Umbilical cord (tissue), 2 donors: Measurements from ENCODE around the gene MUCL3. TPM values are rescaled to one million over a fixed set of nuclear protein-coding genes. Genes with fewer than 3 reads are reported as not detected.
"Not testable (repeated sequence)": the region's sequence is repeated elsewhere in the genome, so short reads cannot be mapped to it uniquely, and the experiment has no call there.

Experiments used
- DNase-seq: peaks from one replicate; pipeline ENCODE4 v3.0.0-alpha.2; 2015; ENCODE audit warnings: low spot score
- total RNA-seq: library from RNA; depleted of rRNA; stranded (reverse); fragments of >200 nt; gene quantifications from one replicate; pipeline ENCODE4 v1.2.3, GENCODE V29; 2014; ENCODE audit warnings: low replicate concordance; ENCODE audit not compliant: insufficient read depth

Gene MUCL3, protein sequence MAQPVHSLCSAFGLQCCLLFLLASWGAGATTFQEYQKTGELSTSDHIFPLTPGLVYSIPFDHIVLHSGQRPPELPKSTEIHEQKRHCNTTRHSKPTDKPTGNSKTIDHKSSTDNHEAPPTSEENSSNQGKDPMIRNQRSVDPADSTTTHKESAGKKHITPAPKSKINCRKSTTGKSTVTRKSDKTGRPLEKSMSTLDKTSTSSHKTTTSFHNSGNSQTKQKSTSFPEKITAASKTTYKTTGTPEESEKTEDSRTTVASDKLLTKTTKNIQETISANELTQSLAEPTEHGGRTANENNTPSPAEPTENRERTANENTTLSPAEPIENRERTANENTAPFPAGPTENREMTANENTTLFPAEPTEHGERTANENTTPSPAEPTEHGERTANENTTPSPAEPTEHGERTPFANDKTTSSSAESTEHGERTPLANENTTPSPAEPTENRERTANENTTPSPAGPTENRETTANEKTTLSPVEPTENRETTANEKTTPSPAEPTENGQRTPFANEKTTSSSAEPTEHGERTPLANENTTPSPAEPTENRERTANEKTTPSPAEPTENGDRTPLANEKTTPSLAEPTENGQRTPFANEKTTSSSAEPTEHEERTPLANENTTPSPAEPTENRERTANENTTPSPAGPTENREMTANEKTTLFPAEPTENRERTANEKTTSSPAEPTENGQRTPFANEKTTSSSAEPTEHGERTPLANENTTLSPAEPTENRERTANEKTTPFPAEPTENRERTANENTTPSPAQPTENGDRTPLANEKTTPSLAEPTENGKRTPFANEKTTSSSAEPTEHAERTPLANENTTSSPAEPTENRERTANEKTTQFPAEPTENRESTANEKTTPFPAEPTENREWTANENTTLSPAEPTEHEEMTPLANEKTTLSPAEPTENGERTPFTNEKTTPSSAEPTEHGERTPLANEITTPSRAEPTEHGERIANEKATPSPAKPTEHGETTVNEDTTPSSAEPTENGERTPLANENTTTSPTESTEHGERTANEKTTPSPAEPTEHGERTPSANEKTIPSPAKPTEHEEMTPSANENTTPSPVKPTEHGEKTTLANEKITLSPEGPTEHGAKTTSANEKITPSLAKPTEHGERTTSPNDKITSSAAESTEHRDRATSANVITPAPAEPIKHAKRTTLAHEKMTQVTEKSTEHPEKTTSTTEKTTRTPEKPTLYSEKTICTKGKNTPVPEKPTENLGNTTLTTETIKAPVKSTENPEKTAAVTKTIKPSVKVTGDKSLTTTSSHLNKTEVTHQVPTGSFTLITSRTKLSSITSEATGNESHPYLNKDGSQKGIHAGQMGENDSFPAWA (N-terminal part only)
- total RNA-seq: 2.4 TPM

DNA sequence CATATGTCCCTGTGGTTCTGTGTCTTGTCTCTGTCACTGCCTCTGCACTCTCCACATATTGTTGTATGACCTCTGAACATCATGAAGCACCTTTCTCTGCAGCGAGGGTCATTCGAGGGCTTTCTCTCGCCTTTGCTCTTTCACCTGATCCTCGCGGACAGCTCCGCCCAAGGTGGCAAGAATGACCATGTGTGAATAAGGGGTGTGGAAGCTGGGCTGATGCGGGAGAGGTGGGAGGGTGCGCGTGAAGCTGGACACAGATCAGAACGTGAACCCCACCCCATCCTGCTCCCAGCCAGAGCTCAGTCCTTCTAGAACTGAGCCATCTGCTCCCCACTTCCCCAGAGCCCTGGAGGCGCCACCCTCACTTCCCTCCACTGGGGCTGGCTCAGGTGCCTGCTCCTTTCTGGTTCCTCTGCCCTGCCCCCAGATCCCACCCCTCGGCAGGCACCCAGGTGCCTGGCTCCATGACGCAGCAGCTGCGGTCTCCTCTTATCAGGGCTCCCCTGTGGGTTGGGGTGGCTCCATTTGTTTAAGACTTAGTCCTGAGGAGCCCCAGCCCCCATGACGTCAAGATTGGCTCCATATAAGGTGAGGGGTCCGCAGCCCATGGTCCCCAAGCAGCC is at the start of gene MUCL3:
Gene MUCL3 (plus strand): TSS at position 613 of the 626 bp plus-strand sequence. CDS start 27 bp downstream, outside the sequence.
- DNase-seq: no peak

DNA sequence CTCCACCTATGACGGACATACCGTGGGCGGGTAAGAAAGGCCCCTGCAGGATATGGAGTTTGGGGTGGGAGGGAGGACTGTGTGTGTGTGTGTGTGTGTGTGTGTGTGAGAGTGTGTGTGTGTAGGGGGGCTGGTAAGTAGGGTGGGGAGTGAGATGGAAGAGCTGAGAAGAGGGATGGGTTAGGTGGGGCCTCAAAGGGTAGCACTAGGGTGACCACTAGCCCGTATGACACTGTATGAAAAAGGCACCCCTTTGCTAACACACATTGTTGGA is 49.4 kb upstream of the MUCL3 start:
- DNase-seq: no peak

DNA sequence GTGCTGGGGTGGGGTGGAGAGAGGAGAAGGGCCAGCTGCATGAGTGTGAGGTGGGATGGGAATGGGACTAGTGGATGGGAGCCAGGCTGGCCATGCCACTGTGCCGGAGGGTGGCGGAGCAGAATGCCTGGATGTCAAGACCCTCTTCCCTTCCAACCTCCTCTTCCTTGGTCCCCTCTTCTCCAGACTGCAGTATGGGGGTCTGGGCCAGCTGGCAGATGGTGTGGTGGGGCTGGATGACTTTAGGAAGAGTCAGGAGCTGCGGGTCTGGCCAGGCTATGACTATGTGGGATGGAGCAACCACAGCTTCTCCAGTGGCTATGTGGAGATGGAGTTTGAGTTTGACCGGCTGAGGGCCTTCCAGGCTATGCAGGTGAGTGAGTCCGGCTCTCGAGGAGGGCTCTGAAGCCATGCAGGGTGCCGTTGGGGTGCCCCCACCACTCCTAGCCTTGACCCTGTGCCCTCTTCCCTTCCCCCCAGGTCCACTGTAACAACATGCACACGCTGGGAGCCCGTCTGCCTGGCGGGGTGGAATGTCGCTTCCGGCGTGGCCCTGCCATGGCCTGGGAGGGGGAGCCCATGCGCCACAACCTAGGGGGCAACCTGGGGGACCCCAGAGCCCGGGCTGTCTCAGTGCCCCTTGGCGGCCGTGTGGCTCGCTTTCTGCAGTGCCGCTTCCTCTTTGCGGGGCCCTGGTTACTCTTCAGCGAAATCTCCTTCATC is 48.8 kb upstream of the MUCL3 start:
- no peak for DNase-seq

DNA sequence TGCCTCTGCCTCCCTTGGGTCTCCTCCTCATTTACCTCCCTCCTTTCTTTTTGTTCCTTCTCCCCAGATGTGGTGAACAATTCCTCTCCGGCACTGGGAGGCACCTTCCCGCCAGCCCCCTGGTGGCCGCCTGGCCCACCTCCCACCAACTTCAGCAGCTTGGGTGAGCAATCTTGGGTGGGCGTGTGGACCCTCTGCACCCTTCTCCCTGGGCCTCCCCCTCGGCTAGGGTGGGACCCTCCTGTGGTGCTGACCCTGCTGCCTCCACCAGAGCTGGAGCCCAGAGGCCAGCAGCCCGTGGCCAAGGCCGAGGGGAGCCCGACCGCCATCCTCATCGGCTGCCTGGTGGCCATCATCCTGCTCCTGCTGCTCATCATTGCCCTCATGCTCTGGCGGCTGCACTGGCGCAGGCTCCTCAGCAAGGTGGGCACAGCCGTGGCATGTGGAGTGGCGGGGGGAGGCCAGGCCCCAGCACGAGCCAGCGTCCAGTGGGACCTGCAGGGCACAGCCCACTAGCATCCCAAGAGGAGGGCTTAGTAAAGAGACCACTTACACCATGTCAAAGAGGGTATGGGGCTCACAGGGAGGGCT is 47.7 kb upstream of the MUCL3 start:
- DNase-seq: no peak

DNA sequence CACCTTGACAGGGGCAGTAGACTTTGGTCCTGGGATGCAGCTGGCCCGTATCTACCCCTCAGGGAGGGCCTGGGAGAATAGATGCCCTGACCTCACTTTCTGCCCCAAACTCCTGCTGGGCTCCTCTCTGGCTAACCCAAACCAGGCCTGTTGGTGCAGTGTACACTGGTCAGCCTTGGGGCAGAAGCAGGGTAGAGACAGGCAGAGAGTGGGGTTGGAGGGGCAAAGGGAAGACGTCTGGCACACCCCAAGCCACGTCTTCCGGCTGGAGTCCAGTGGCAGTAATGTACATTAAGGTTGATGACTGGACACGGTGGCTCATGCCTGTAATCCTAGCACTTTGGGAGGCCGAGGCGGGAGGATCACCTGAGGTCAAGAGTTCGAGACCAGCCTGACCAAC is 47.1 kb upstream of the MUCL3 start:
- DNase-seq: no peak

DNA sequence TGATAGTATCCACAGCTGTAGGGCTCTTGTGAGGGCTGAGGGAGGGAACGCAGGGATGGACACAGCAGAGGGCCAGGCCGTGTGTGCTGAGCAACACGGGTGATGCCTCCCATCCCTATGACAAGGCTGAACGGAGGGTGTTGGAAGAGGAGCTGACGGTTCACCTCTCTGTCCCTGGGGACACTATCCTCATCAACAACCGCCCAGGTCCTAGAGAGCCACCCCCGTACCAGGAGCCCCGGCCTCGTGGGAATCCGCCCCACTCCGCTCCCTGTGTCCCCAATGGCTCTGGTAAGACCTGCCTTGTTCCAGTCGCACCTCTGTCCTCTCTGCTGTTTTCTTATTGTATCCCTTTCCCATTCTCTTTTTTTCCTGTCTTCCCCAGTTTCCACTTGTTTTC is 46.4 kb upstream of the MUCL3 start:
- DNase-seq: no peak

DNA sequence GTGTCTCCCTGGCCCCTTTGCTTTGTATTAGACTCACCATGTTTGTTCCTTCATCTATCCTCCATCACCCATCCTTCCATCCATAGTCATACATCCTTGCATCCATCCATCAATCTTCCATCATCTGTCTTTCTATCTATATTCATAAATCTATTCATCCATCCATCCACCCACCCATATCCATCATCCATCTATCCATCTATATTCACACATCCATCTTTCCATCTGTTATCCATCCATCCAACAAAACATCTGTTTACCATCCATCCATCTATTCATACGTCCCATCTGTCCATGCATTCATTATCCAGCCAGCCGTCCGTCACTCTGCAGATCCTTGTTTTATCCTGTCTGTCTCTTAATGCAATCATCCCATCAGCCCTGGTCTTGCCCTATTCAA is 45.8 kb upstream of the MUCL3 start:
- no peak for DNase-seq

DNA sequence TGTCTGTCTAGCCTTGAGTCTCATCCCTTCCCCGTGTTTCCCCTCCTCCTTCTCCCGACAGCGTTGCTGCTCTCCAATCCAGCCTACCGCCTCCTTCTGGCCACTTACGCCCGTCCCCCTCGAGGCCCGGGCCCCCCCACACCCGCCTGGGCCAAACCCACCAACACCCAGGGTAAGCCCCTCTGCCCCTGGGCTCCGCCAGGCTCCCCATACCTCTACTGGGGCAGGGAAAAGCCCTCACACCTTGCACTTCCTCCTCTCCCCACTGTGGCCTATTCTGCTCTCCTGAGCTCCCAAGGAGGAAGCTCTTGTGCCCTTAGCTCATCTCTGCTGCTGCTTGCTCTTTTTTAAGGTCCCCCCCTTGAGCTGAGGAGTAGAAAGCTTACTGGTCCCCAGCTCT is 45.4 kb upstream of the MUCL3 start:
- DNase-seq: no peak

DNA sequence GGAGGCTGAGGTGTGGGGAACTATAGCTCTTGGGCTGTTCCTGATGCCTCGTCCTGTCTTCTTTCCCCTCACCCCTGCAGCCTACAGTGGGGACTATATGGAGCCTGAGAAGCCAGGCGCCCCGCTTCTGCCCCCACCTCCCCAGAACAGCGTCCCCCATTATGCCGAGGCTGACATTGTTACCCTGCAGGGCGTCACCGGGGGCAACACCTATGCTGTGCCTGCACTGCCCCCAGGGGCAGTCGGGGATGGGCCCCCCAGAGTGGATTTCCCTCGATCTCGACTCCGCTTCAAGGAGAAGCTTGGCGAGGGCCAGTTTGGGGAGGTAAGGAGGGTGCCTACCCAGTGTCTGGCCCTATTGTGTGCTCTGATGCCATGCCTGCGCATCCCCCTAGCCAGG is 44.2 kb upstream of the MUCL3 start:
- no peak for DNase-seq

DNA sequence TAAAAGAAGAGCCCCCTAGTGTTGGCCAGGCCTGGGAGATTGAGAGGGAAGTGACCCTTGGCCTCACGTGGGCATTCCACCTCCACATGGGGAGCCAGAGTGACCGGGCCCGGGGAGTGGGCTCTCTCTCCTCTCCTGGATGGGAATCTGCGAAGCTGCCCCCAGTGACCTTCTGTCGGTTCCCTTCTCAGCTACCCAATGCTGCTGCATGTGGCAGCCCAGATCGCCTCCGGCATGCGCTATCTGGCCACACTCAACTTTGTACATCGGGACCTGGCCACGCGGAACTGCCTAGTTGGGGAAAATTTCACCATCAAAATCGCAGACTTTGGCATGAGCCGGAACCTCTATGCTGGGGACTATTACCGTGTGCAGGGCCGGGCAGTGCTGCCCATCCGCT is 42.9 kb upstream of the MUCL3 start:
- DNase-seq: no peak

DNA sequence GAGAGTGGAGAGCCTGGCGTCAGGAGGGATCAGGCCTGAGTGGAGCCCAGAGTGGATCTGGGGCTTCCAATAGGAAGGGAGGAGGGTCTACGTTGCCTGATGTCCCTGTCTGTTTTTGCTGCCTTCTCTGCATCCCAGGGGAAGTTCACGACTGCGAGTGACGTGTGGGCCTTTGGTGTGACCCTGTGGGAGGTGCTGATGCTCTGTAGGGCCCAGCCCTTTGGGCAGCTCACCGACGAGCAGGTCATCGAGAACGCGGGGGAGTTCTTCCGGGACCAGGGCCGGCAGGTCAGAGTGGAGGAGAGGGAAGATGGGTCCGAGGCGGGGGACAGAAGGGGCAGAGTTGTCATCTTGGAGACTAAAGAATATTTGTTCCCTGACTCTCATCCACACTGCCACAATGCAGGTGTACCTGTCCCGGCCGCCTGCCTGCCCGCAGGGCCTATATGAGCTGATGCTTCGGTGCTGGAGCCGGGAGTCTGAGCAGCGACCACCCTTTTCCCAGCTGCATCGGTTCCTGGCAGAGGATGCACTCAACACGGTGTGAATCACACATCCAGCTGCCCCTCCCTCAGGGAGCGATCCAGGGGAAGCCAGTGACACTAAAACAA is 41.9 kb upstream of the MUCL3 start:
- DNase-seq: no peak

DNA sequence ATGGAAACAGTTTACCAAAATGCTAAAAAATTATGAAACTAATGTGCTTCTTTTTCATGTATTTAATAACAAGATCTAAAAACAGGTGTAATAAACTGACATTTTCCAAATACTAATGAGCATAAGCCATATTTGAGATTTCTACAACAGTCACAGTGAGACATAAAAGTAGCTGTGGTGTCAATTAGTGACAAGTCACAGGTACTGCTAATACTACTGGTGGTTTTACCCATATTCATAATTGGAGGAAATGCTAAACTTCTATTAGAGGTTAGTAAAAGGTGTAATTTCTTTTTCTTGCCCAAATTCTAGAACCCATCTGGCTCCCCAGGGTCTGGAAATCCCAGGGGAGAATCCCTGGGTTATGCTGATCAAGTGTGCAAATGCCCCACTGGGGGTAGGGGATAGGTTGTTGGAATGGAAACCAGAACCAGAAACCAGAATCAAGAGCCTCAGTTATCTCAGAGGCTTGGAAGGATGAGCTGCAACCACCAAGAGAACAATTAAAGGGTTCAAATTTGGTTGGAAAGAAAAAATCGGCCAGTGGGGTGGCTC is 39.8 kb upstream of the MUCL3 start:
- no peak for DNase-seq

DNA sequence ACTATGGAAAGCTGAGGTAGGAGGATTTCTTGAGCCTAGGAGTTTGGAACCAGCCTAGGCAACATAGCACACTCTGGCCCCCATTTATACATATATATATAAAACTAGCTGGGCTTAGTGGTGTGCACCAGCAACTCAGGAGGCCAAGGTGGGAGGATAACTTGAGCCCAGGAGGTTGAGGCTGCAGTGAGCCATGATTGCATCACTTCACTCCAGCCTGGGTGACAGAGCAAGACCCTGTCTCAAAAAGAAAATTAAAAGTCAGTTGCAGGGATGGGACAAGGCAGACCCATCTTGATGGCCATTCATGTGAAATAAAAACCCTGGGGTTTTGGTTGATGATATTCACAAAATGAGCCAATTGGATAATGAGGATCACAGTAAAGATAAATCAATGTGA is 39.3 kb upstream of the MUCL3 start:
- DNase-seq: no peak

DNA sequence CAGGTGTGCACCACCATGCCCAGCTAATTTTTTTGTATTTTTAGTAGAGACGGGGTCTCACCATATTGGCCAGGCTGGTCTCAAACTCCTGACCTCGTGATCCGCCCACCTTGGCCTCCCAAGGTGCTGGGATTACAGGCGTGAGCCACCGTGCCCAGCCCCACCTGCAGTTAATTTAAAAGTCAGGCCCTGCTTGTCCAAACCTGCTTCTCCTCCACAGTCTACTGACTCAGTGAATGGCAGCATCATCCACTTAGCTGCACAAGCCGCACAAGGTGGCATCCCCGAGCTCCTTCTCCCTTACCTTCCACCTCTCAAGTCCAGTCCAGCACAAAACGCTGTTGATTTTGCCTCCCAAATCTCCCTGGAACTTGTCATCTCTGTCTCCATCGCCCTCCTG is 38.6 kb upstream of the MUCL3 start:
- not testable (repeated sequence) for DNase-seq

DNA sequence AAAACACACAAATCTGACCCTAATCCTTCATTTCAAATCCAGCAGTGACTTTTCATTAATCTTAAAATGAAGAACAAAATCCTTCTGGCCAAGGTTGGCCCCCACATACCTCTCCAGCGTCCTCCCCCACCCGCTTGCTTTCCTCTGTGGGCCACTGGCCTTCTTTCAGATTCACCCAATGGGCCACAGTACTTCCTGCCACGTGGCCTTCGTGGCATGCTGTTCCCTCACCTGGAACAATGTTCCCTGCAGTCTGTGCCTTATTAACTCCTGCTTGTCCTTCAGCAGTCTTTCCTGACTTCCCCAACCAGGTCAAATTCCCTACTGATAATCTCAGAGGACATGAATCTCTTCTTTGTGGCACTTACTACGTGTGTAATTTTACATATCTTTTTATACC is 38.1 kb upstream of the MUCL3 start:
- no peak for DNase-seq

DNA sequence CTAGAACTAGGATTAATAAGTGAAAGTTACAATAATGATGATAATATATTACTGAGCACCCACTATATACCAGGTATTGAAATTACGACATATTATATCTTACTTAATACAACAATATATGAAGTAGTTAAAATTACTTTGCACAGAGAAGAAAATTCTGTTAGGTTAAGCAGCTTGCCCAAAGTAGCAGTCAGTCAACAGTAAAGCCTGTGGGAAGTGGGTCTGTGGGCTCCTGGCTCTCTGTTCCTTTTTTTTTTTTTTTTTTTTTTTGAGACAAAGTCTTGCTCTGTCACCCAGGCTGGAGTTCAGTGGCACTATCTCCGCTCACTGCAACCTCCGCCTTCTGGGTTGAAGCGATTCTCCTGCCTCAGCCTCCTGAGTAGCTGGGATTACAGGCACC is 37.5 kb upstream of the MUCL3 start:
- no peak for DNase-seq

DNA sequence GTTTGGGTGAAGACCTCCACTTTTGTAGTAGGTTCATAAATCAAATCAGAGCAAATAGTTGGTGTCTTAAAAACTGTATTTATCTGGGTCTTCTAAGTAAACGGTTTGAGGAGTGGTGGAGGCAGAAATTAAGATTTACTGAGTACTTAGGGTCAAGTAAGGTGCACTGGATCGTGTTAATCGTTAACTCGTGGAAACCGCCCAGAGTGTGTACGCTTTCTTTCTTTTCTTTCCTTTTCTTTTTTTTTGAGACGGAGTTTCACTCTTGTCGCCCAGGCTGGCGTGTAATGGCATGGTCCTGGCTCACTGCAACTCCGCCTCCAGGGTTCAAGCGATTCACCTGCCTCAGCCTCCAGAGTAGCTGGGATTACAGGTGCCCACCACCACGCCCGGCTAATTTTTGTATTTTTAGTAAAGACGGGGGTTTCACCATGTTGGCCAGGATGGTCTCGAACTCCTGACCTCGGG is 33.4 kb upstream of the MUCL3 start:
- not testable (repeated sequence) for DNase-seq

DNA sequence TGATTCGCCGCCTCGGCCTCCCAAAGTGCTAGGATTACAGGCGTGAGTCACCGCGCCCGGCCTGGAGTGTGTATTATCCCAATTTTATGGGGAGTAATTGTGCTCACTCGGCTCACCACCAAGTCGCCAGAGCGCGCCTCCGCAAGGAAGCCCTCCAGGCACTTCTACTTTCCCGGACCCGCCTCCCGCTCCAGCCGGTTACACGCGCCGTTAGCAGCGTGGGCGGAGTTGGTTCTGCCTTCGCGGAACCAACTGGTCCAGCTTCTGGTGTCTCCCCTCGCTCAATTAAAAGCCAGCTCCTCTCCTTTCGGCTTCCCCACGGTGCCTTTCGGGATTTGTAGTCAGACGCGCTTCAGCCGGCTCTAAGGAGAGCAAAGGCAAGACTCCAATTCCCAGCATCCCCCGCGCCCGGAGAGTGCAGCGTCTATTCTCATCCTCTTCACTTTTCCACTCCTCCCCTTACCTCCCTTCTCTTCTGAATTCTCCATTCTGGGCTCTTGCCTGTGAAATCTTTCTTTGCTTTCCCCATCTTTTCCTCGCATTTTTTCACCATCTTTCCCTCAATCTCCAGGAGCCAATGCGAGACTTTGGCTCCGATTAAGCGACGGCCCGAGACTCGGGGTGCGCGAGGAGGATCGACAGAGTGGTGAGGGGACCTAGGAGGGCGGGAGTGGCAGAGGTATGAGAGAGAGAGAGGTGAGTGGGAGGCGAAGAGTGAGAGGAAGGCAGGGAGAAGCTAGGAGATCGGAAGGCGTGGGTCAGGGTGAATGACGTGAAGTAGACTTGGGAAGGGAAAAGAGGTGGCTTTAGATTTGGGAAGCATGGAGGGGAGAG is 32.8 kb upstream of the MUCL3 start, which contains the start of gene GTF2H4:
Gene GTF2H4 (plus strand): TSS at position 450 of the 834 bp plus-strand sequence.
- peak; percentile 100 for DNase-seq

DNA sequence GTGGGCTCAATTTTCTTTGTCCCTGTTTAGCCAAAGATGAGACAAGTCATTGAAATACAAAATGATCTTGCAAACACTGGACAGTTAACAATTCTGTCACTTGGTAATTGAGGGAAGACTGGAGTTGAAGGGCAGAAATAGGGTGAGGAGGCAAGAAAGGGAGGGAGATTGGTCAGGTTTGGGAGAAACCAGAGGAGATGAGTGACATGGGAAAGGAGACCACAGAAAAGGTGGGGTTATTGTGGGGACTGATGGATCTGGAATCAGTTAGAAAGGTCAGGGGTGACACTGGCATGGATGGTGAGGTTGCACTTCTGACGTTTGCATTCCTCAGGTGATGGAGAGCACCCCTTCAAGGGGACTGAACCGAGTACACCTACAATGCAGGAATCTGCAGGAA is 32.1 kb upstream of the MUCL3 start:
- DNase-seq: no peak
